Neural crest cell (in vitro differentiated cells): Measurements from ENCODE around the gene ADCY5. TPM values are rescaled to one million over a fixed set of nuclear protein-coding genes. Genes with fewer than 3 reads are reported as not detected.
A peak's percentile ranks its signal among the peaks of the same experiment; 100 is the strongest.

ENCODE experiments used
- DNase-seq: peaks from one replicate; pipeline ENCODE4 v3.0.0; 2021; ENCODE audit warnings: low read depth, mixed read lengths, low spot score
- H3K27ac Mint-ChIP-seq: one replicate; pipeline ENCODE4 v1.8.0; 2021; ENCODE audit warnings: mild to moderate bottlenecking, mixed read lengths; ENCODE audit not compliant: unreplicated experiment
- H3K27me3 Mint-ChIP-seq: 2 replicates; pipeline ENCODE4 v1.8.0; 2021; ENCODE audit warnings: low read depth, mild to moderate bottlenecking, mixed read lengths
- H3K36me3 Mint-ChIP-seq: 2 replicates; pipeline ENCODE4 v1.8.0; 2021; ENCODE audit warnings: low read depth, mild to moderate bottlenecking, mixed read lengths
- H3K4me1 Mint-ChIP-seq: 2 replicates; pipeline ENCODE4 v1.8.0; 2021; ENCODE audit warnings: mixed read lengths
- H3K4me3 Mint-ChIP-seq: one replicate; pipeline ENCODE4 v1.8.0; 2021; ENCODE audit warnings: mild to moderate bottlenecking, mixed read lengths
- H3K9me3 Mint-ChIP-seq: 2 replicates; pipeline ENCODE4 v1.8.0; 2021; ENCODE audit warnings: mixed read lengths
- total RNA-seq: library from RNA; stranded (reverse); gene quantifications from 2 replicates; pipeline ENCODE4 v1.2.1, GENCODE V29; 2021
- TF ChIP-seq, protein P1 (sequence below): fragments of 200-600 bp; sonication (generic); conservative IDR thresholded peaks from 2 replicates; pipeline ENCODE4 v1.5.0; 2021; ENCODE audit warnings: antibody characterized with exemption, mild to moderate bottlenecking

Gene ADCY5
- total RNA-seq, 1 donor from 2014 or later = 2.2 TPM

DNA sequence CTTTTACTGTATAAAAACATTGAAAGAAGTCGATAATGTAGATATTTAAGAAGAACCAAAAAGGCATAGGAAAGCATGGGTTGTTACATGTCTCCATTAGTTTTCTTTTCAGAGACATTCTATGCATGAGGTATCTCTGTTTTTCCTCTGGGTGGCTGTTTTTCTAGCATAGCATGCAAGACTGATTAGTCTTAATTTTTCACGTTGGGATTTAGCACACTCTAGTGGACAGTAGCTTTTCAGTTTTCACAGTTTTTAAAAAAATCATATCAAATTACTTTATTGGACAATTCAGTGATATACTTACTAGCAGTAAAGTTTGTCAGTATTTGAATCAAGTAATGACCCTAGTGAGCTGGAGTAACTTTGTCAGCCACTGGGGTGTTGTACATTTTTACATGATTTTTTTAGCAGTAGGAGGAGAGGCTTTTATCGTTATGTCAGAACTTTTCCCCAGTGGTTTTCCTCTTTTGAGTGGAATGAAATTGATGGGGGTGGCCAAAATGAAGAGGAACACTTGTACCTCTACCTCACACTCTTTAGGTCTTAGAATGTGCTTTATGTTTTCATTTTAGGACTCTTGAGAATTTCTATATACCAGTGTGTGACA lies 190.0 kb downstream of the ADCY5 start:
- Mint-ChIP-seq H3K27me3 (no peaks in the 10 kb centered on the region), H3K4me1 (peaks cover 4% of the 10 kb centered on the region), H3K9me3 (no peaks in the 10 kb centered on the region), H3K27ac (no peak overlapping the region), H3K36me3 (peaks cover 2% of the 10 kb centered on the region), H3K4me3 (no peak overlapping the region)
- DNase-seq = no peak
- TF ChIP-seq, protein P1, sequence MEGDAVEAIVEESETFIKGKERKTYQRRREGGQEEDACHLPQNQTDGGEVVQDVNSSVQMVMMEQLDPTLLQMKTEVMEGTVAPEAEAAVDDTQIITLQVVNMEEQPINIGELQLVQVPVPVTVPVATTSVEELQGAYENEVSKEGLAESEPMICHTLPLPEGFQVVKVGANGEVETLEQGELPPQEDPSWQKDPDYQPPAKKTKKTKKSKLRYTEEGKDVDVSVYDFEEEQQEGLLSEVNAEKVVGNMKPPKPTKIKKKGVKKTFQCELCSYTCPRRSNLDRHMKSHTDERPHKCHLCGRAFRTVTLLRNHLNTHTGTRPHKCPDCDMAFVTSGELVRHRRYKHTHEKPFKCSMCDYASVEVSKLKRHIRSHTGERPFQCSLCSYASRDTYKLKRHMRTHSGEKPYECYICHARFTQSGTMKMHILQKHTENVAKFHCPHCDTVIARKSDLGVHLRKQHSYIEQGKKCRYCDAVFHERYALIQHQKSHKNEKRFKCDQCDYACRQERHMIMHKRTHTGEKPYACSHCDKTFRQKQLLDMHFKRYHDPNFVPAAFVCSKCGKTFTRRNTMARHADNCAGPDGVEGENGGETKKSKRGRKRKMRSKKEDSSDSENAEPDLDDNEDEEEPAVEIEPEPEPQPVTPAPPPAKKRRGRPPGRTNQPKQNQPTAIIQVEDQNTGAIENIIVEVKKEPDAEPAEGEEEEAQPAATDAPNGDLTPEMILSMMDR = peak; percentile 76

DNA sequence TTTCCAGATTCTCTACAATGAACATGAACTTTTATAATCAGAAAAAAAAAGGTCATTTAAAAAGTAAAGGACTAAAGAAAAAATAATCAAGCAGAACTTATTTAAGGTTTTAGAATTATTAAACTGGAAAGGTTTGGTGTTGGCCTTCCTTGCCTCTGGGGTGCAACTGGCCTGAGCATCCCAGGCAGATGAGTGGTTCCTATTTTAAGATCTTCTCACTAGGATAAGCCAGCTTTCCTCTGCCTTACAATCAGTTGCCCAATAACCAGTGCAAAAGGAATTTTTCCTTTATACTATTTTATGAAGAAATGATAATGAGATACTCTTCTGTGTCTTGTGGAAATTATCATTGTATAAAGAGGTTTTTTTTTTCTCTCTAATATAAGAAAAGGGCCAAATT lies 190.5 kb downstream of the ADCY5 start:
- DNase-seq = no peak
- TF ChIP-seq, protein P1 = no peak
- no peak overlapping the region for H3K4me3 Mint-ChIP-seq
- H3K36me3 Mint-ChIP-seq = peaks cover 2% of the 10 kb centered on the region
- no peaks in the 10 kb centered on the region for H3K9me3 Mint-ChIP-seq
- peaks cover 4% of the 10 kb centered on the region for H3K4me1 Mint-ChIP-seq
- H3K27me3 Mint-ChIP-seq = no peaks in the 10 kb centered on the region
- H3K27ac Mint-ChIP-seq = no peak overlapping the region

DNA sequence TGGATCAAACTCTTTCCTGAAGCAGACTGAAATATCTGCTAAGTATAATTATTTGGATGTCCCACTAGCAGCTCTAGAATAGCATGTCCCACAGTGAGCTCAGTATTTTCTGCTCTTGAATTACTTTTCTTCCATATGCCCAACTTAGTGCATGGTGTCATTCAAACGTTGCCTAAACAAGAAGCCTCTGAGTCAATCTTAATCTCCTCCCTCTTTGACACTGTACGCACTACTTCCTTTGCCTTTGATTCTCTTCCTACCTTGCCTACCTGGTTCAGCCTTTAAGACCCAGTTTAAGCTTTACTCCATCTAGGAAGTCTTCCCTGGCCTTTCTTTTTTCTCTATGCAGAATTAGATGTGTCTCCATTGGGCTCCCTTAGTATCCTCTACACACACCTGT lies 192.6 kb downstream of the ADCY5 start:
- no peak overlapping the region for H3K4me3 Mint-ChIP-seq
- TF ChIP-seq, protein P1 = no peak
- no peaks in the 10 kb centered on the region for H3K27me3 Mint-ChIP-seq
- no peak for DNase-seq
- H3K36me3 Mint-ChIP-seq = peaks cover 2% of the 10 kb centered on the region
- no peak overlapping the region for H3K27ac Mint-ChIP-seq
- H3K4me1 Mint-ChIP-seq = peaks cover 4% of the 10 kb centered on the region
- no peaks in the 10 kb centered on the region for H3K9me3 Mint-ChIP-seq

DNA sequence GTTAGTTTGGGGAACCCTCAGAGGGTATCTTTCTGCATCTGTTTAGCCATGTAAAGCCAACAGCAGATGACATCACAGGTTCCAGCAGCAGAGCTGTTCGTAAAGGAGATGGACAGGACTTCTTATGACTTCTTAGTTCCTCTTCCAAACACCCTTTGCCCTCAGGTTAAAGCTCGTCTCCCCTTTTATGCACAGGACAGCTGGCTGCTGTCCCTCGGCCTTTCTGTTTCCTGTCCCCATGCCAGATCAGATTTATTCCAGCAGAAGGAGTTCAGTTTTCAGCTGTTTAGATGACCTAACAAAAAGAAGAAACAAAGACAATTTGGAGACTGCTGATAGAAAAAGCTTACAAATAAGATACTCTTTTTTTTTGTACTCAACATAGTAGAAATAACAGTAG lies 202.0 kb downstream of the ADCY5 start:
- Mint-ChIP-seq H3K4me1 (peaks cover 16% of the 10 kb centered on the region), H3K9me3 (no peaks in the 10 kb centered on the region), H3K27me3 (no peaks in the 10 kb centered on the region), H3K27ac (peak overlapping the region; percentile 64), H3K4me3 (no peak overlapping the region), H3K36me3 (peaks cover 9% of the 10 kb centered on the region)
- TF ChIP-seq, protein P1 = no peak
- no peak for DNase-seq

DNA sequence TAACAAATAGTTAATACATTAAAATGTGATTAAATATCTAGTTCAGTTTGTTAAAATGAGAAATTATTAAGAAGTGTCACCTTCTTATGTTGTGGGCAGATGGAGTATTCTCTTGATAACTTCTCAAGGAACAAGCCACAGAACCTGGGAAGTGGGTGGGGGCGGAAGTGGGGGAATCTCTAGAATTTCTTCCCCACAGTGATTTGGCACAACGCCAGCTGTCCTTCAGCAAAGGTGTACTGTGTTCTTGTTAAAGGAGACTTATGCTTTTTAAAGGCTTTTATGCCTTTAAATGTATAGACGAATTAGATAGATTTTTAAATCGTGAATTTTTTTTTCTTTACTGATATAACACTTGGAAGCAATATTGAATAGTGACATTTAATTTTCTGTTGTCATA lies 204.8 kb downstream of the ADCY5 start:
- Mint-ChIP-seq H3K9me3 (peaks cover 2% of the 10 kb centered on the region), H3K36me3 (peaks cover 25% of the 10 kb centered on the region), H3K27me3 (no peaks in the 10 kb centered on the region), H3K4me1 (peaks cover 16% of the 10 kb centered on the region), H3K27ac (no peak overlapping the region), H3K4me3 (no peak overlapping the region)
- TF ChIP-seq, protein P1 = no peak
- DNase-seq = no peak
